AML-193 (cell line): Measurements from ENCODE around the gene TPRG1L.

Experiments used
- DNase-seq, 2 experiments: peaks; one replicate each; lab custom pipeline; 2025; lab: John Stamatoyannopoulos, UW

The TPRG1L gene

DNA sequence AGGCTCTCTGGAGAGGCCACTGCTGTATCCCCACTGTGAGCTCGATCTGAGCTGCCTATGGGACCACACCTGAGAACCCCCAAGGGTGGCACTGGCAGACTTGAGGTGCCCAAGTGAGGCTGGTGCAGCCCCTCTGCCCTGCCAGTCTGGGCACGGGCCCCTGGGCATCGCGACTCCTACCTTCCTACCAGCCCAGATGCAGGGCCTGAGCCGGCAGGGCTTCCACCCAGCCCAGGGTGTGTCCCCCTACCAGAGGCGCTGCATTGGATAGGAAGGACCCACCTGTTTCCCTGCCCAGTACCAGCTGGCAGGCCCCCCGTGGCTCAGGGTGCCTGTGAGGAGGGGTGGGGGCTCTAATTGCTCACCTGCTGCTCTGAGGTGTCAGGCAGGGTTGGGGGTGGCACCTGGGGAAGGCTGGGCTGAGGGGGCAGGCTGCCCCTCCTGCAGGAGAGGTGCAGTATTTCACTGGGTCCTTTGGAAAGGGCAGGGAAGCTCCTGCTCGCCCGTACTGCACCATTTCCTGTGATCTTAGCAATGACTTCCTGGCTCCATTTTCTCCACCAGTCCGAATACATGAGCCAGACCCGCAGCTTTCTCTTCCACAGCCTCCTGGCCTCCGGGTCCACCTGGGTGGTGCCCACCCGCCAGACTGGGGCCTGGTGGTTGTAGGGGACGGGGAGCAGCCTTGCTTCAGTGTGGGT is 39.3 kb downstream of the TPRG1L start:
- no peak for DNase-seq

DNA sequence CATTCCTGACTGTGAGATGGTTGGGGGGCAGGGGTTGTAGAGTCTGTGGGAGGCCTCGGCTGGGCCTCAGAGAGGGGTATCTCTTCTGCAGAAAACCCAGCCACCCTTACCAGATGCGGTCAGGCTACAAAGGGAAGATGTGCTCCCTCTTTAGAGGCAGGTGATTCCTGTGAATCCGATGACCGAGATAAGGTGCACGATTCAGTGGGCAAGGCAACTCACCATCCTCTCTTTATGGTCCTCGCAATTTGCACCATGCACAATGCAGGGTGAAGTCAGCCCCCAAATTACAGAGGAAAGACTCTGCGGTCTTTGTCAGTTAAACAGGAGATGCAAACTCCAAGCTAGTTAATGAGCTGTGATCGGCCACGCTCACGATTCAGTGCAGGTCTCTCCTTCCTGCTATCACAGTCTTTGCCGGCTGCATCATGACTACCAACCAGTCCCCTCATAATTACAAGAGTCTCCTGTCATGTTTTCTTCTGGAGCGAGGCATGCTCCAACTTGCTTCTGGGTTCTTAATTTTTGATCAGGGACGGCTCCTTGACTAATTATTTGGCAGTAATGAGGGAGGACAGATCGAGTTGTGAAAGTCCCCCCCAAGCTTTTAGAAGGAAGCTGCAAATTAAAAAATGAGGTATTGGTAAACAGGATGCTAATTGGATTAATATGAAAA is 40.0 kb downstream of the TPRG1L start:
- no peak for DNase-seq

DNA sequence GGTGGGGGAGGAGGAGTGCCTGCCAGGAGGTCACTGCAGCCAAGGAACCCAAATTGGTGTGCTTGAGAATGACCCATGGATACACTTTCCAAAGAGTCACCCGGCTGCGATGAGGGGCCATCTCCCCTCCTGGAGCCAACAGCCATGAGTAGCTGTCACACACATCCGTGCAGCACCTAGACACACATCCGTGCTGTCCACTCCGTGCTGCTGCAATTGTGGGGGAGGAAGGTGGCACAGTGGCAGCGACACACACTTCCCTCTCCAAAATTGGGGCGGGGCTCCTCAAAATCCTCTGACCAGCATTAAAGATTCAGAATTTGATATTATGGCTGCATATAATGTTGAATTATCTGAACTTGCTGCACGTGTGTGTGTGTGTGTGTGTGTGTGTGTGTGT is 43.3 kb downstream of the TPRG1L start:
- no peak for DNase-seq

DNA sequence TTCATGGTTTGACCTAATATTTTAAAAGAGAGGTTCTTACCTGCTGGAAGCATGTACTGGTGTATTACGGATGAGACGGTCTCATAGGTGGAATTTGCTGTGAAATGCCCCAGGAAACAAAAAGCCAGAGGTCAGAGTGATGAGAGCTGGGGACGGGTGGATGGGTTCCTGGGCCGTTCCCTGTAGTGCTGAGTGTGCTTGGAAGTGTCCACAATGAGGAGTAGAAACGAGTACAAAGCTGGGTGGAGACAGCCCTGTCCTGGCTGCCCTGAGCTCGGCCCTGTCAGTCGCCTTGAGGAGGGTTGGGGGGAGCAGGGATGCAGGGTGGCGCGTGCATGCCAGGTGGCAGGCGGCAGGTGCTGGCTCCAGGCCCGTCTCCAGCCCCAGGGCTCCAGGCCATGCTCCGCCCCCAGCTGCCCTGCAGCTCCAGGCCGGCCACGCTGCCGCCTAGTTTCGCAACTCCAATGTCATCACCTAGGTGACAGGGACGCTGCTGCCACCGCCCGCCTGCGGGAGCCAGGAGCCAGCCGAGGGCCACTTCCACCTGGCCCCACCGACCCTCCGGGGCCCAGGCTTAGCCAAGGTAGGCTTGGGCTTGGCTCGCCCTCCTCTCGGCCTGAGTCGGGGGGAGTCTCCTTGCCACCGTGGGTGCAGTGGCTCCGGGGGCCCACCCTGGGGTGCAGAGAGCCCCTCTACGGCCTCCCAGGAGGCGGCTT is 43.9 kb downstream of the TPRG1L start:
- DNase-seq, result peak; percentile 81 to 88

DNA sequence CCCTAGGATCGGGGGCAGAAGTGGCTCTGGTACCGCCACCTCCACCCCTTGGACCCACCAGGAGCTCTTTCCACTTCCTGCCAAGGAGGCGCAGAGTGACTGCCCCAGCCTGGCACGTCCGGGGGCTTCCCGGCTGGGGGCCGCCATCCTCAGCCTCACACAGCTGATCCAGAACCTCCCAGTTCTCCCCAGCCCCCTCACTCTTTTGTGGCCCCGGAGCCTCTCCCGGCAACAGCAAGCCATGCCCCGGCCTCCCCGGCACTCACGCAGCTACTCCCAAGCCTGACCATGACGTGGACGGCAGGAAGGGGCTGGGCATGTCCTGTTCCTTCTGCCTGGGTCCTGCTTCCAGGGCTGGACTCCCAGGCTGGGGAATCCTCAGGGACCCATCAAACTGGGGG is 44.6 kb downstream of the TPRG1L start:
- no peak for DNase-seq

DNA sequence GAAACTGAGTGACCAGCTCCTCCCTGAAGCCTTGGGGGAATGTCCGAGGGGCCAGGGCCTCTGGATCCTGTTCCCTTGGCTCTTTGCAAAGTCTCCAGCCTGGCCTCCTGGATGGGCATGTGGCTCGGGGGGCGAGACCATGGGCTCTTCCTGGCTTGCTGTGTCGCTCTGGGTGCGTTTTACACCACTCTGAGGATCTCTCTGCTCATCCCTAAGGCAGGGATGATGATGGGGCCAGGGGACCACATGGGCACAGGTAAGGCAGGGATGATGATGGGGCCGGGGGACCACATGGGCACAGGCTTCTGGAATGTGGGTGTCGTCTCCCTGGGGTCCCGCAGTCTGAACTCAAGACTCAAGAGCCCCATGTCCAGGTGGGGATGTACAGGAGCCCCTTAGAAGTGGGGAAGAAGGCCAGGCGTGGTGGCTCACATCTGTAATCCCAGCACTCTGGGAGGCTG is 45.2 kb downstream of the TPRG1L start:
- no peak for DNase-seq

DNA sequence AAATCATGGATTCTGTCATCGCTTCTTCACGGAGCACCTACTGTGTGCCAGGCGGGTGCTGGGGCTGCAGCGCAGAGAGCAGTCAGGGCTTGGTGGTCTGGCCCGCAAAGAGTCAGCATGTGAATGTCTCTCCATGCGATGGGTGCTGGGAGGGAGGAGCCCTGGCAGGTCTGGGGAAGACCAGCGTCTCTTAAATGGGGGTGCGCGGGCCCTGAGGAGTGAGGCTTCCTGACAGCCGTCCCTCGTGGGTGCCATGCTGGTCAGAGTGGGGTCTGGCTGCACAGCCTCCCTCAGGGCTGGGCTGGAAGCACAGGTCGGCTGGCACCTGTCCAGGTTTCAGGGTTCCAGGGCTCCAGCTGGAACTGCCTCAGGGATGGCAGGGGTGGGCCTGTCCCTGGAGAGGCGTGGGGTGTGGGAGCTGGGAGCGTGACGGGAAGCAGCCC is 46.0 kb downstream of the TPRG1L start:
- no peak for DNase-seq

DNA sequence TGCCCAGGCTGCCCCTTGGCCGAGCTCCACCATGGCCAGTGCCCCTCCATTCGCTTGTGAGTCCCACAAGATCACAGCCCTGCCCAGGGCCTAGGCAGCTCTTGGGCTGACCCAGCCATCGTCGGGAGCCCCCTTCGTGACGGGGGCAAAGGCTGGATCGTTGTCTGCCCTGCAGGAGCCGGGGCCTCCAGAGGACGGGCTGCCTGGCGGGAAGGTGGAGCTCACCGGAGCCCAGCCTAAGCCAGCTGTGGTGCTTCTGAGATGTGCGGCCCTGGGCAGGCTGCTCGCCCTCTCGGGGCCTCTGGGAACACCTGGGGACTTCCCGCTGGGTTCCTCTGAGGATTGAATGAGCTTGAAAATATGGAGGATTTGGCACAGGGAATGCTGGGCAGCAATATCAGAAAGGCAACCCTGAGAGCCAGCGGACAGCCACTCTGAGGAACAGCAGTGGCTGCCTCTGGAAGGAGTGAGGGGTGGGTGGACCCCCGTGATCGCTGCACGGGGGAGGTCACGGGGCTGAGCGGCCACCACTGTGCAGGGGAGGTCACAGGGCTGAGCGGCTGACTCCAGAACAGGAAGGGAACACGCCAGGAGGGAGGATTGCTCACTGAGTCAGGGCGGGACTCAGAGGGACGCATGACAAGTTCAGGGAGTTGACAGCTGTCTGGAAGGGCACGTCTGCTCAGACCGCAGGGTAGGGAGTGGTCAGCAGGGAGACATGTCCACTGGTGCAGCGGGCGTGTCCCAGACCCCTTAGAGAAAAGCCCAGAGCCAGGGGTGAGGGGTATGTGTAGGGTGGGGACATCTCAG is 46.8 kb downstream of the TPRG1L start:
- no peak for DNase-seq

DNA sequence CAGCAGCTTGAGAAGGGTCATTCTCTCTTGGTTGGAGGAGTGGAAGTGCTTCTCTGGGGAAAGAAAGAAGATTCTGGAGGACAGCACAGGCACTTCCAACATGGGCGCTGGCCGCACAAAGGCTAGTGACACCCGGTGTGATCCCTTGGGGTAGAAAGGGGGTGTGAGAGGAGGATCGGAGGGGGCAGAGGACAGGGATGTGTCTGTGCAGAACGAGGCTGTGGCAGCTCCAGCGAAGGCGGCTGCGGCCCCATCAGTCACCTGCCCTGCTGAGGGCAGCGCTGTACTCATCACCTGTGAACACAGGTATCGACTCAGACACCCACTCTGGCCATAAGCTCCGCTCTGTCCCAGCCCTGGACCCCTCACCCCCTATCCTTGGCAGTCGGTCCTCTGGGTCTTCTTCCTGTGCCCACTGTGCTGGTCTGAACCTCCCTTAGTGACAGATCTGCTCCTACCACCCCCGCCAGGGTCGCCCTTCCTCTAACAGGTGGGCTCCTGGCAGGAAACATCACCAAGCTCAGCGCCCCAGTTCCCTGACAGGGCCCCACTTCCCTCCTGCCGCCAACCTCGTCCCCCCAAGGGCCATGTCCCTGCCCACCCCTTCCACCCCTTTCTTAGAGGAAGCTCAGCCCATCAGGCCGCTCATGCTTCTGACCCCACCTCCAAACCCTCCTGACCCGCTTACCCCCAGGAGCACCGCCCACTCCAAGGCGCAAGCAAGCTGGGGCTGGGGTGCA is 47.6 kb downstream of the TPRG1L start:
- no peak for DNase-seq

DNA sequence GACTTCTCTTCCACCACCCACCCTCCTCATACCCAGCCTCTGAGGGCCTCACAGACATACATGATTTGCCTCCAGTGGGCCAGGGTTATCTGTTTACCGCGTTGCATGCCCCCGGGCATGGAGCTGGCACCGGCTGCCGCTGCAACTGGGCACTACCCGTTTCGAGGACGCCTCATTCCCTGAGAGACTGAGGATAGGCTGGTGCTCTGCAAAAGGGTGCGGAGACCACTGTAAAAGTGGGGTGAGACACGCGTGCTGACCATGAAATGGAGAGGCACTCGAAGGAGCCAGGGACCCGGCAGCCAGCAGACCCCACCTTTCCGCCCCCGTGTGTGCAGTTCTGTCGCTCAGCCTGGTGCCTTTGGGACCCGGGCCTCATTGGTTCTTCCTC is 48.2 kb downstream of the TPRG1L start:
- DNase-seq, result no peak

DNA sequence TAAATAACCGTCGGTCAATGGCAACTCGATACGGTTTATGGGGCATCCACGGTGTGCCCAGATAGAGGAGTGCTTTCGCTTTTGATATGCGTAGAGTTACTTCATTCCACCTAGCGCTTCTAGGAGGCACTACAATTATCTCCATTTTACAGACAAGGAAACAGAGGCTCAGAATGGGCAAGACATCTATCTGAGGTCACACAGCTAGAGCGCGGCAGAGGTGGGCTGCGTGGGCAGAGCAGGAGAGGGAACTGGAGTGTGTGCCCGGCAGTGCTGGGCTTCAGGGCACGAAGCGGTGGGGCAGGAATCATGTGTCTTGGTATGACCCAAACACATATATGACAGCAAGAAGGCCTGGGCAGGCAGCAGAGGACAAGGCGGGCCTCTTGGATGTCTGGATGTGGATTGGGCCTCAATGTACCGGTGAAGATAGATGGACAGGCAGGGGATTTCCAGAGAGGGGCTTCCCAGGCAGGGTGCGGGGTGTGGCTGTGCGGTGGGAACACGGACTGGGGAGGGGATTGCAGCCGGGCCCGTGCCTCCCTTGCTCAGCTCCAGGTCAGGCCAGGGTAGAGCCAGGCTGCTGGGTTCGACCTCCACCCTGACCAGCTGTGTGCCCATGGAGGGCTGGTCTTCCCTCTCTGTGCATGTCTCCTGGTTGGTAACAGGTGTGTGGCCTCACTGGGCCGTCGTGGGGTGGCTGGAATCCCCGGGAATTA is 48.7 kb downstream of the TPRG1L start:
- no peak for DNase-seq

DNA sequence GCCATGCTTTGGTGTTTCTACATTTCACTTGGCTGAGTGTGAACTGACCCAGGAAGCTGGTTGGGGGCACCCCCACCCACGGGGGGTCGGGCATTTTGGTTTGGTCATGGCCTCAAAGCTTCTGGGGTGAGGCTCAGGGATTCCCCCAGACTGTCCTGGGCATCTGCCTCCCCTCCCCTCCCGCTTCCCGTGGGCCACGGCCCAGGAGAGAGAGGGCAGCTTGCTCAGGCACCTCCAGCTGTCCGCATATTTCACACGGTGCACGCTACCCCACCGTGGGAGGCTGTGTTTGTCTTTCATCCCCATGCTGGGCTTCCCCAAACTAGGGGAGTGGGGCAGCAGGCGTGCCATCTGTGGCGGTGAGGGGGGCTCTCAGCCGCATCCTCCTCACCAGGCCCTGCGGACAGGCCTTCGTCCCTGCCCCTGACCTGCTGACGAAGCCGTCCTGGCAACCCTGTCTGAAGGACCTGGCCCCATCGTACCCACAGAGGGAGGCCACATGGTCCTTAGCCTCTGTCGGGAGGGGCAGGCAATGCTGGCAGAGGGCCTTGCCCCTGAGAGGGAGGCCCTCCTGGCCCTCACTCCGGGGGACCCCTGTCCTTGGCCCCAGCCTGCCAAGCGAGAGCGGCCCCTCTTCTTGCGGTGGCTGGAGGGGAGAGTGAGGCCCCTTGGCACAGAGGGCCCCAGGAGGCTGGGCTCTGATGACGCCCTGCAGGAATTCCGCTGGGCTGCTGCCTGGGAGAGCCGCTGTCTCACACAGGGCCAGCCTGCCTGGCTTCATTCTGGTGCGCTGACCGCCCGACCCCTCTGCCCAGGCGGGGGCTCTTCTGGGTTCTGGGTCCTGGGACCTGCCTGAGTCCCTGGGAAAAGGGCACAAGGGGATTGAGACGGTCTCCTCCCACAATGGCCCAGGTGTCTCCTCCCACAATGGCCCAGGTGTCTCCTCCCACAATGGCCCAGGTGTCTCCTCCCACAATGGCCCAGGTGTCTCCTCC is 49.6 kb downstream of the TPRG1L start:
- no peak for DNase-seq

DNA sequence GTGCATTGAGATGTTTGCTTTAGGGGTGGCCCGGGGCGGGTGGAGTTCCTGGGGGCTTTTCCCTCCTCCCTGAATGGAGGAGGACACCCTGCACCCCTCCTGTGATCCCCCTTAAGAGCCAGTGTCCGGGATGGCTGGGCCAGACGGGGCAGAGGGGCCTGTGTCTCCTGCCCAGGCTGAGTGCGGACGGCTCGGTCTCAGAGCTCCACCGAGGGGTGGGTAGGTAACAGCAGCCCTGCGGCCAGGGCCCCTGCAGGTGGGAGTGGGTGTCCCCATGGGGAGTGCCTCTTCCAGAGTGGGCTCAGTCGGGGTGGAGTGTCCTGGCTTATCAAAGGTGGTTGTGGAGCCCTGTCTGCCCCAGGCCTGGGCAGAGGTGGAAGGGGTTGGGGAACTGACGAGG is 50.6 kb downstream of the TPRG1L start:
- no peak for DNase-seq

DNA sequence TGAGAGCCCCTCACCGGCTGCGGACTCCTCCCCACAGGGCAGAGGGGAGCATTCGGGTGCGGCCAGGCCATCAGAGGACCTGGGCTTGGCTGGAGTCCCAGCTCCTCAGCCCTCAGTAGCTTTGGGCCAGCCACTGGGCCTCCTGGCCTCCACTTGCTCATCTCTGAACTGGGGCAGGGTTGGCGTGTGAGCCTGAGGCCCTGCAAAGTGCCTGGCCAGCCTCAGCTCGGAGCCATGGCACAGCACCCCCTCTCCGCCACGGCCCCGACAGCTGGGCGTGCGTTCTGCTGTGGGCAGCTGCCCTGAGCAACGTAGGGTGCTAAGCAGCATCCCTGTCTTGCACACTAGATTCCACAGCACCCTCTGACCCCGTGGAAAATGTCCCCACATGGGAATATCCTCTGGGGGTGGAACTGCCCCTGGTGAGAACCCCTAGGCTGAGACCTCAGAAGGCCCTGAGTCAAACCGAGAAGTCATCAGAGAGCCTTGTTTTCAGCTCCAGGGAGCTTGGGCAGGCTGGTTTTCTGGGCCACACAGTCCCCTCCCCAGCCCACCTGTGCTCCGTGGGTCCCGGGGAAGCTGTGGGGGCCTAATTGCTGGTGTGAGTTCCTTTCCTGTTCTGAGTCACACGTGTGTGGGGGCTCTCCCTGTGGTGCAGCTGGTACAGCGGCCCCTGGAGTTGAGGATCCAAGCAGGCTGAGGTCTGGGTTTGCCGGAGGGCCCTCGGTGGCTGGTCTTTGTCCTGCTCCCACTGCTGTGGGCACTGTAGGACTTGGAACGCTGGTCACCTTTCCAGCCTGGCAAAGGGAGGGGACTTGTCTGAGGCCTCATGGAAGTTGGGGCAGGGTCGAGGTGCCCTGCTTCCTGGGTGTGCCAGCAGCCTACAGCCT is 52.0 kb downstream of the TPRG1L start:
- DNase-seq, result peak; percentile 38

DNA sequence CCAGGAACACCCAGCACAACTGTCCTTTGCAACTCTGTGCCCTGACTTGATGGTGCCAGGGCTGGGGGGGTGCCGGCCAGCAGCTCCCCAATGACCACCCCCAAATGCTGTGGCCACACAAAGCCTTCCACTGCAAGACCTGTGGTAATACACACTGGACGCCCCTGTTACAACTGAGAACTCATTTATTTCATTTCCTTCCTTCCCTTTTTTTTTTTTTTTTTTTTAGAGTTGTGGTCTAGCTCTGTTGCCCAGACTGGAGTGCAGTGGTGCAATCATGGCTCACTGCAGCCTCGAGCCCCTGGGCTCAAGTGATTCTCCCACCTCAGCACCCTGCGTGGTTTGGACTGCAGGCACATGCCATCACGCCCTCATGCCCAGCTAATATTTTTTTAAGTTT is 52.7 kb downstream of the TPRG1L start:
- peak; percentile 79 to 83 for DNase-seq

DNA sequence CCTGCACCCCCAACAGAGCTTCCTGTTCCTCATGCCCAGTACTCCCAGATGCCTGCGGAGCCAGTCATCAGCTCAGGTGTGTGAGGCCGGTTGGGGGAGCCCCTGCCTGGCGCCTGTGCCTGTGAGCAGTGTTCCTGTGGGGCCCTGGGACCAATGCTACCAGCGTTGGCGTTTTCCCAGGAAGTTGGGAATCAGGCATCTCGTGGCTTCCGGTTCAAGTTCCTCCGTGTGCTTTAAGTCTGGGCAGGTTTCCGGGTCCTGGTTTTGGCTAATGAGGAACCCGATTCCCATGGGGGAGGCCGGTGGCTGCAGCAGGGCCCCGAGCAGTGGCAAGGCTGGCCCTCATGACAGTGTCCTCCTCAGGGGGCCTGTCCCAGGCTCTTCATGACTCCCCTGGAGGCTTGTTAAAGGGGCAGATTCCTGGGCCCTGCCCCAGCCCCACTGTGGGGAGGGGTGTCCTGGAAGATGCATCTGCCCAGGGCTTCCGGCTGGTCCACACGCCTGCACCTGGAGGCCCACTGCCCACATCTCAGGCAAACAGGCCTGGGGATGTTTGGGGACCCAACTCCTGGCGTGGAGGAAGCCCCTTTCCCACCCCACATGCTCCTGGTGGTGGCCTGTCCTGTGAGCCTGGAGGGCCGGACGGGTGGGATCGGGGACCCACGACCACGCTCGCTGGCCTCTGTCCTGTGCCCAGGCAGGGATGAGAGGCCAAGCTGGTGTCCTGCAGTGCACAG is 53.7 kb downstream of the TPRG1L start:
- DNase-seq, result no peak

DNA sequence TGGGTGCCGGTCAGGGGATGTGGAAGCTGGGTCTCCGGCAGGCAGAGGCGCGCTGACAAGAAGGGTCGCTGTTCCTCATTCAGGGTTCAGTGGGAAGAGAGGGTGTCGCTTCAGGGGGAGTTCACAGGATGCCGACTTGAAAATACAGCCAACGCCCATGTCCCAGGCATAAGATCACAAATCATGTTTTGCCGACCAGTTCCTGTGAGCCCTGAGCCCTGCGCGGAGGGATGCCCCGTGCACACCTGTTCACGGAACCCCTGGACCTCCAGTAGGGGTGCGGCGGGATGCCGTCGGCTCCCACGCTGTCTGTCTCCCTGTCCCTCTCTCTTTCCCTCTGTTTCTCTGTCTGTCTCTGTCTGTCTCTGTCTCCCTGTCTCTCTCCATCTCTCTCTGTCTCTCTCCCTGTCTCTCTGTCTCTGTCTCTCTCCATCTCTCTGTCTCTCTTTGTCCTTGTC is 54.3 kb downstream of the TPRG1L start:
- DNase-seq, result no peak
